HepG2 (cell line): ENCODE results near the gene MYH9. TPM values are rescaled to one million over a fixed set of nuclear protein-coding genes. Genes with fewer than 3 reads are reported as not detected.
A peak's percentile ranks its signal among the peaks of the same experiment; 100 is the strongest.

Experiments
- IRX3 ChIP-seq: sonication (generic); formaldehyde crosslinking; IDR thresholded peaks from 2 replicates; pipeline ENCODE4 v1.8.1; 2023; ENCODE audit warnings: mild to moderate bottlenecking, low read depth, missing genetic modification reagents, borderline replicate concordance
- ONECUT2 ChIP-seq: sonication (generic); formaldehyde crosslinking; IDR thresholded peaks from 2 replicates; pipeline ENCODE4 v1.4.0; 2020; ENCODE audit warnings: missing genetic modification reagents
- RXRA ChIP-seq: sonication (generic); formaldehyde crosslinking; IDR thresholded peaks from 2 replicates; pipeline ENCODE4 v1.5.1; 2020; ENCODE audit warnings: missing genetic modification reagents
- polyA plus RNA-seq, 8 experiments: library from polyadenylated mRNA; depleted of rRNA in 3 of 8; stranded (reverse) in 7 of 8; unstranded in 1 of 8; fragments of >200 nt; fragmentation: Illumina TruSeq in 4 of 8; extraction: Trizol in 4 of 8; gene quantifications; 2 replicates each; pipeline versions ENCODE4 v1.2.1 to v1.2.3, GENCODE V29; 2011 to 2016; ENCODE audit warnings: low read depth in 4 of 8, missing spikeins in 1 of 8, mixed read lengths in 1 of 8; ENCODE audit not compliant: insufficient read depth in 1 of 8
- total RNA-seq, 5 experiments: library from RNA; depleted of rRNA; stranded (reverse); fragments of >200 nt; fragmentation: Illumina TruSeq; extraction: Trizol; gene quantifications; 2 replicates each; pipeline ENCODE4 v1.2.3, GENCODE V29; 2016; ENCODE audit warnings: low read depth in 1 of 5
- TF ChIP-seq, protein P1 (sequence below): sonication (generic); formaldehyde crosslinking; IDR thresholded peaks from 2 replicates; pipeline ENCODE4 v1.5.0; 2020; ENCODE audit warnings: mild to moderate bottlenecking, low read depth, missing genetic modification reagents, borderline replicate concordance
- TF ChIP-seq, protein P2 (sequence below): sonication (generic); formaldehyde crosslinking; IDR thresholded peaks from 2 replicates; pipeline ENCODE4 v1.4.0; 2020; ENCODE audit warnings: mild to moderate bottlenecking, missing genetic modification reagents
- TF ChIP-seq, protein P3 (sequence below), 2 experiments: fragments of 450-650 bp in 1 of 2; sonication (generic) in 1 of 2; formaldehyde crosslinking in 1 of 2; IDR thresholded peaks; 2 replicates each; pipeline versions ENCODE4 v1.6.1 to v1.8.0; 2016 to 2022; ENCODE audit warnings: antibody characterized with exemption in 1 of 2, mild to moderate bottlenecking in 1 of 2, missing genetic modification reagents in 1 of 2
- TF ChIP-seq, protein P4 (sequence below): sonication (generic); formaldehyde crosslinking; IDR thresholded peaks from 2 replicates; pipeline ENCODE4 v1.5.1; 2020; ENCODE audit warnings: missing genetic modification reagents, mild to moderate bottlenecking, borderline replicate concordance
- TF ChIP-seq, protein P5 (sequence below): sonication (generic); formaldehyde crosslinking; IDR thresholded peaks from 2 replicates; pipeline ENCODE4 v1.4.0; 2020; ENCODE audit warnings: missing genetic modification reagents

MYH9 gene
- total and polyA plus RNA-seq, 2 of the 13 experiments (the other 11 are each of a cell fraction or from before 2014, with no cell fraction given), result 50.7 to 98.5 TPM

DNA sequence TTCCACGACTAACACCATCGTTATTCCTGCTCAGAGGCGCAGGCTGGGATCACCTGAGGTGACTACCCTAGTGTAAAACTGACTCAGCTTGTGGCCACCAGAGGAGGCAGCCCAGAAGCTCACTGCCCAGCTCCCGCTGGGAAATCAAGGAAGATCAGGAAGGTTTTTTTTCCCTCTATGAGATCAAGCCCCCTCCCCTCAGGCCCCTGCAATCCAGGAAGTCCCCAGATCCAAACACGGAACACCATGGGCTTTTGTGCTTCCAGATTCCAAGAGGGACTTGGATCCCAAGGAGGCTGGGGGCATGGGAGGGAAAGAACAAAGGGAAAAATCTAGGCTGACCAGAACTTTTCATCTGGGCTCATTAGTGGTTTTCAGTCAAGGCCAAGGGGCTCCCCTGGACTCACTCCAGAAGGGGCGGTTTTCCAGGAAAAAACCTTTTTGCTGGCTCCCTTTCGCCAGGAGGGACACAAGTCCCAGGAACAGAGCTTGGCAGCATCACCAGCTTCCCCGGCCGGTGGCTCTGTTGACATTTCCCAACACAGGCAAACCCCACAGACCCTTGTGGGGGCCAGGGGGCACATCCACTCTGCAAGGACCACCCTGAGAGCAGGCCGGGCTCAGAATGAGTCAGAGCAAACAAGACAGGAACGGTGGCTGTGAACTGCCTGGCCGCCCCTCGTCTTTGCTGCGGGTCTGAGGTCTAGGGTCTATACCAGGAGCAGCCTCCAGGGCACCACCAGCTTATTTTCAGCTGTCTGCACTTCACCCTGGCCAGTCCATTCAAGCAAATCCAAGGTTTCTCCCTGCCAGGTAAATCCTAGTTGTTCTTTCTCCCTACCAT, 36.8 kb downstream of the MYH9 start (continued):
- TF ChIP-seq, protein P1, sequence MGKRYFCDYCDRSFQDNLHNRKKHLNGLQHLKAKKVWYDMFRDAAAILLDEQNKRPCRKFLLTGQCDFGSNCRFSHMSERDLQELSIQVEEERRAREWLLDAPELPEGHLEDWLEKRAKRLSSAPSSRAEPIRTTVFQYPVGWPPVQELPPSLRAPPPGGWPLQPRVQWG (CRISPR knock-in tag), result no peak
- TF ChIP-seq RXRA (CRISPR knock-in tag) (peak; percentile 84), ONECUT2 (no peak), IRX3 (CRISPR knock-in tag) (no peak)
- TF ChIP-seq, protein P2, sequence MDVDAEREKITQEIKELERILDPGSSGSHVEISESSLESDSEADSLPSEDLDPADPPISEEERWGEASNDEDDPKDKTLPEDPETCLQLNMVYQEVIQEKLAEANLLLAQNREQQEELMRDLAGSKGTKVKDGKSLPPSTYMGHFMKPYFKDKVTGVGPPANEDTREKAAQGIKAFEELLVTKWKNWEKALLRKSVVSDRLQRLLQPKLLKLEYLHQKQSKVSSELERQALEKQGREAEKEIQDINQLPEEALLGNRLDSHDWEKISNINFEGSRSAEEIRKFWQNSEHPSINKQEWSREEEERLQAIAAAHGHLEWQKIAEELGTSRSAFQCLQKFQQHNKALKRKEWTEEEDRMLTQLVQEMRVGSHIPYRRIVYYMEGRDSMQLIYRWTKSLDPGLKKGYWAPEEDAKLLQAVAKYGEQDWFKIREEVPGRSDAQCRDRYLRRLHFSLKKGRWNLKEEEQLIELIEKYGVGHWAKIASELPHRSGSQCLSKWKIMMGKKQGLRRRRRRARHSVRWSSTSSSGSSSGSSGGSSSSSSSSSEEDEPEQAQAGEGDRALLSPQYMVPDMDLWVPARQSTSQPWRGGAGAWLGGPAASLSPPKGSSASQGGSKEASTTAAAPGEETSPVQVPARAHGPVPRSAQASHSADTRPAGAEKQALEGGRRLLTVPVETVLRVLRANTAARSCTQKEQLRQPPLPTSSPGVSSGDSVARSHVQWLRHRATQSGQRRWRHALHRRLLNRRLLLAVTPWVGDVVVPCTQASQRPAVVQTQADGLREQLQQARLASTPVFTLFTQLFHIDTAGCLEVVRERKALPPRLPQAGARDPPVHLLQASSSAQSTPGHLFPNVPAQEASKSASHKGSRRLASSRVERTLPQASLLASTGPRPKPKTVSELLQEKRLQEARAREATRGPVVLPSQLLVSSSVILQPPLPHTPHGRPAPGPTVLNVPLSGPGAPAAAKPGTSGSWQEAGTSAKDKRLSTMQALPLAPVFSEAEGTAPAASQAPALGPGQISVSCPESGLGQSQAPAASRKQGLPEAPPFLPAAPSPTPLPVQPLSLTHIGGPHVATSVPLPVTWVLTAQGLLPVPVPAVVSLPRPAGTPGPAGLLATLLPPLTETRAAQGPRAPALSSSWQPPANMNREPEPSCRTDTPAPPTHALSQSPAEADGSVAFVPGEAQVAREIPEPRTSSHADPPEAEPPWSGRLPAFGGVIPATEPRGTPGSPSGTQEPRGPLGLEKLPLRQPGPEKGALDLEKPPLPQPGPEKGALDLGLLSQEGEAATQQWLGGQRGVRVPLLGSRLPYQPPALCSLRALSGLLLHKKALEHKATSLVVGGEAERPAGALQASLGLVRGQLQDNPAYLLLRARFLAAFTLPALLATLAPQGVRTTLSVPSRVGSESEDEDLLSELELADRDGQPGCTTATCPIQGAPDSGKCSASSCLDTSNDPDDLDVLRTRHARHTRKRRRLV (CRISPR knock-in tag), result no peak
- TF ChIP-seq, protein P3, sequence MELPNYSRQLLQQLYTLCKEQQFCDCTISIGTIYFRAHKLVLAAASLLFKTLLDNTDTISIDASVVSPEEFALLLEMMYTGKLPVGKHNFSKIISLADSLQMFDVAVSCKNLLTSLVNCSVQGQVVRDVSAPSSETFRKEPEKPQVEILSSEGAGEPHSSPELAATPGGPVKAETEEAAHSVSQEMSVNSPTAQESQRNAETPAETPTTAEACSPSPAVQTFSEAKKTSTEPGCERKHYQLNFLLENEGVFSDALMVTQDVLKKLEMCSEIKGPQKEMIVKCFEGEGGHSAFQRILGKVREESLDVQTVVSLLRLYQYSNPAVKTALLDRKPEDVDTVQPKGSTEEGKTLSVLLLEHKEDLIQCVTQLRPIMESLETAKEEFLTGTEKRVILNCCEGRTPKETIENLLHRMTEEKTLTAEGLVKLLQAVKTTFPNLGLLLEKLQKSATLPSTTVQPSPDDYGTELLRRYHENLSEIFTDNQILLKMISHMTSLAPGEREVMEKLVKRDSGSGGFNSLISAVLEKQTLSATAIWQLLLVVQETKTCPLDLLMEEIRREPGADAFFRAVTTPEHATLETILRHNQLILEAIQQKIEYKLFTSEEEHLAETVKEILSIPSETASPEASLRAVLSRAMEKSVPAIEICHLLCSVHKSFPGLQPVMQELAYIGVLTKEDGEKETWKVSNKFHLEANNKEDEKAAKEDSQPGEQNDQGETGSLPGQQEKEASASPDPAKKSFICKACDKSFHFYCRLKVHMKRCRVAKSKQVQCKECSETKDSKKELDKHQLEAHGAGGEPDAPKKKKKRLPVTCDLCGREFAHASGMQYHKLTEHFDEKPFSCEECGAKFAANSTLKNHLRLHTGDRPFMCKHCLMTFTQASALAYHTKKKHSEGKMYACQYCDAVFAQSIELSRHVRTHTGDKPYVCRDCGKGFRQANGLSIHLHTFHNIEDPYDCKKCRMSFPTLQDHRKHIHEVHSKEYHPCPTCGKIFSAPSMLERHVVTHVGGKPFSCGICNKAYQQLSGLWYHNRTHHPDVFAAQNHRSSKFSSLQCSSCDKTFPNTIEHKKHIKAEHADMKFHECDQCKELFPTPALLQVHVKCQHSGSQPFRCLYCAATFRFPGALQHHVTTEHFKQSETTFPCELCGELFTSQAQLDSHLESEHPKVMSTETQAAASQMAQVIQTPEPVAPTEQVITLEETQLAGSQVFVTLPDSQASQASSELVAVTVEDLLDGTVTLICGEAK (IDR thresholded peaks at IDR 0.05), result no peak
- TF ChIP-seq, protein P3 (CRISPR knock-in tag; IDR thresholded peaks at IDR 0.05), result peak; percentile 72
- TF ChIP-seq, protein P4, sequence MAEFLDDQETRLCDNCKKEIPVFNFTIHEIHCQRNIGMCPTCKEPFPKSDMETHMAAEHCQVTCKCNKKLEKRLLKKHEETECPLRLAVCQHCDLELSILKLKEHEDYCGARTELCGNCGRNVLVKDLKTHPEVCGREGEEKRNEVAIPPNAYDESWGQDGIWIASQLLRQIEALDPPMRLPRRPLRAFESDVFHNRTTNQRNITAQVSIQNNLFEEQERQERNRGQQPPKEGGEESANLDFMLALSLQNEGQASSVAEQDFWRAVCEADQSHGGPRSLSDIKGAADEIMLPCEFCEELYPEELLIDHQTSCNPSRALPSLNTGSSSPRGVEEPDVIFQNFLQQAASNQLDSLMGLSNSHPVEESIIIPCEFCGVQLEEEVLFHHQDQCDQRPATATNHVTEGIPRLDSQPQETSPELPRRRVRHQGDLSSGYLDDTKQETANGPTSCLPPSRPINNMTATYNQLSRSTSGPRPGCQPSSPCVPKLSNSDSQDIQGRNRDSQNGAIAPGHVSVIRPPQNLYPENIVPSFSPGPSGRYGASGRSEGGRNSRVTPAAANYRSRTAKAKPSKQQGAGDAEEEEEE, result no peak
- TF ChIP-seq, protein P5, sequence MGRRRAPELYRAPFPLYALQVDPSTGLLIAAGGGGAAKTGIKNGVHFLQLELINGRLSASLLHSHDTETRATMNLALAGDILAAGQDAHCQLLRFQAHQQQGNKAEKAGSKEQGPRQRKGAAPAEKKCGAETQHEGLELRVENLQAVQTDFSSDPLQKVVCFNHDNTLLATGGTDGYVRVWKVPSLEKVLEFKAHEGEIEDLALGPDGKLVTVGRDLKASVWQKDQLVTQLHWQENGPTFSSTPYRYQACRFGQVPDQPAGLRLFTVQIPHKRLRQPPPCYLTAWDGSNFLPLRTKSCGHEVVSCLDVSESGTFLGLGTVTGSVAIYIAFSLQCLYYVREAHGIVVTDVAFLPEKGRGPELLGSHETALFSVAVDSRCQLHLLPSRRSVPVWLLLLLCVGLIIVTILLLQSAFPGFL (CRISPR knock-in tag), result no peak
